MCF 10A (cell line): ENCODE data around the gene TMEM184C. TPM values are rescaled to one million over a fixed set of nuclear protein-coding genes. Genes with fewer than 3 reads are reported as not detected.

Source experiments
- BruUV-seq: library from RNA; stranded (reverse); fragments of 400-500 nt; replicated peaks from 2 replicates; lab custom pipeline; 2021; lab: Mats Ljungman, UMichigan
- CTCF ChIA-PET: fragments of 300-600 bp; sonication (Branson Sonifier 250); formaldehyde crosslinking; extraction: SDS; loops from one replicate; lab custom pipeline; 2021; ENCODE audit warnings: antibody characterized with exemption, inconsistent platforms; lab: Yijun Ruan, JAX
- POLR2A ChIA-PET: fragments of 300-600, 350-650 bp; sonication (Branson Sonifier 250); formaldehyde crosslinking; extraction: SDS; loops from one replicate; lab custom pipeline; 2020; ENCODE audit warnings: antibody characterized with exemption, inconsistent platforms; lab: Yijun Ruan, JAX
- DNase-seq: peaks from one replicate; pipeline ENCODE4 v3.0.0-alpha.2; 2018; ENCODE audit not compliant: unreplicated experiment
- H3K27ac Mint-ChIP-seq: one replicate; pipeline ENCODE4 v1.8.0; 2022; ENCODE audit warnings: mild to moderate bottlenecking, low read depth, mixed read lengths; ENCODE audit not compliant: unreplicated experiment
- H3K27me3 Mint-ChIP-seq: one replicate; pipeline ENCODE4 v1.8.0; 2022; ENCODE audit warnings: mixed read lengths; ENCODE audit not compliant: insufficient read depth, unreplicated experiment
- H3K36me3 Mint-ChIP-seq: one replicate; pipeline ENCODE4 v1.8.0; 2022; ENCODE audit warnings: mild to moderate bottlenecking, moderate library complexity, mixed read lengths; ENCODE audit not compliant: insufficient read depth, unreplicated experiment
- H3K4me1 Mint-ChIP-seq: one replicate; pipeline ENCODE4 v1.8.0; 2022; ENCODE audit warnings: mixed read lengths; ENCODE audit not compliant: insufficient read depth, unreplicated experiment
- H3K4me3 Mint-ChIP-seq: one replicate; pipeline ENCODE4 v1.8.0; 2022; ENCODE audit warnings: mild to moderate bottlenecking, moderate library complexity, mixed read lengths; ENCODE audit not compliant: unreplicated experiment
- H3K9me3 Mint-ChIP-seq: one replicate; pipeline ENCODE4 v1.8.0; 2022; ENCODE audit warnings: mixed read lengths; ENCODE audit not compliant: unreplicated experiment
- CTCF ChIP-seq: fragments of 200-600 bp; IDR thresholded peaks from one replicate; pipeline ENCODE4 v1.8.0; 2022; ENCODE audit warnings: antibody characterized with exemption, mild to moderate bottlenecking; ENCODE audit not compliant: unreplicated experiment
- intact Hi-C: fragments of 100-400 bp; cut with micrococcal nuclease; formaldehyde crosslinking; loops from 2 replicates; pipeline ENCODE4 v1.14.1; 2022
- total RNA-seq: library from RNA; stranded (reverse); gene quantifications from 2 replicates; pipeline ENCODE4 v1.2.3, GENCODE V29; 2022

TMEM184C gene
- total RNA-seq, 1 experiment from 2014 or later = 33.9 TPM

GRCh38 chr4:147645099-147645498 lies 27.9 kb downstream of the TMEM184C start:
- DNase-seq = no peak
- Mint-ChIP-seq H3K4me3 (no peak overlapping the region), H3K4me1 (peaks cover 4% of the 10 kb centered on the region), H3K9me3 (no peaks in the 10 kb centered on the region), H3K27me3 (no peaks in the 10 kb centered on the region), H3K36me3 (peaks cover 21% of the 10 kb centered on the region), H3K27ac (no peak overlapping the region)
- intact Hi-C loops = no loop called here
- POLR2A ChIA-PET = interaction anchor here (0.6 to 2.2 kb wide), 4 partner anchors 12 to 28 kb away, joined by 3 to 10 read pairs (median 4); partner anchors contain the start of gene TMEM184C
- no peak for TF ChIP-seq CTCF
- BruUV-seq = no TSS peak
- CTCF ChIA-PET = interaction anchor here (0.6 kb wide), 1 partner anchor 584 kb away, joined by 3 read pairs; no protein-coding TSS in a partner anchor

- Mint-ChIP-seq H3K9me3 (no peaks in the 10 kb centered on the region), H3K4me3 (no peak overlapping the region), H3K27ac (no peak overlapping the region), H3K4me1 (peaks cover 4% of the 10 kb centered on the region), H3K36me3 (peaks cover 27% of the 10 kb centered on the region), H3K27me3 (no peaks in the 10 kb centered on the region)
- TF ChIP-seq CTCF = no peak
- DNase-seq = no peak
- intact Hi-C loops = no loop called here
- ChIA-PET POLR2A (no interaction called here), CTCF (interaction anchor here (0.6 kb wide), 1 partner anchor 218 kb away, joined by 5 read pairs; no protein-coding TSS in a partner anchor)
- no TSS peak for BruUV-seq
Observed at GRCh38 chr4:147648656-147649055, 31.5 kb downstream of the TMEM184C start.

- H3K4me1 Mint-ChIP-seq = no peaks in the 10 kb centered on the region
- H3K27ac Mint-ChIP-seq = no peak overlapping the region
Observed at GRCh38 chr4:147651563-147651962, 34.4 kb downstream of the TMEM184C start.

GRCh38 chr4:147655639-147656038 lies 38.4 kb downstream of the TMEM184C start:
- Mint-ChIP-seq H3K27ac (no peak overlapping the region), H3K4me1 (no peaks in the 10 kb centered on the region), H3K27me3 (no peaks in the 10 kb centered on the region), H3K36me3 (peaks cover 66% of the 10 kb centered on the region), H3K9me3 (no peaks in the 10 kb centered on the region), H3K4me3 (no peak overlapping the region)
- ChIA-PET POLR2A (interaction anchor here (1.0 kb wide), 1 partner anchor 12 kb away, joined by 6 read pairs; no protein-coding TSS in a partner anchor), CTCF (interaction anchor here (0.8 kb wide), 1 partner anchor 209 kb away, joined by 3 read pairs; no protein-coding TSS in a partner anchor)
- intact Hi-C loops = no loop called here
- no TSS peak for BruUV-seq
- TF ChIP-seq CTCF = no peak
- no peak for DNase-seq

More at GRCh38 chr4:147651563-147651962, 34.4 kb downstream of the TMEM184C start:
- DNase-seq = no peak
- Mint-ChIP-seq H3K36me3 (peaks cover 46% of the 10 kb centered on the region), H3K9me3 (no peaks in the 10 kb centered on the region), H3K27me3 (no peaks in the 10 kb centered on the region), H3K4me3 (no peak overlapping the region)
- CTCF ChIA-PET = interaction anchor here (2.3 kb wide), 1 partner anchor 215 kb away, joined by 9 read pairs; no protein-coding TSS in a partner anchor
- POLR2A ChIA-PET = interaction anchor here (0.8 to 1.3 kb wide), 2 partner anchors 18 to 31 kb away, joined by 3 read pairs; no protein-coding TSS in a partner anchor
- no TSS peak for BruUV-seq
- intact Hi-C loops = no loop called here
- TF ChIP-seq CTCF = no peak
